ENCODE data around the gene NME4. TPM values are rescaled to one million over a fixed set of nuclear protein-coding genes. Genes with fewer than 3 reads are reported as not detected.

The NME4 gene
- total RNA-seq, 2 experiments from 2014 or later: 86.7 to 87.0 TPM

DNA sequence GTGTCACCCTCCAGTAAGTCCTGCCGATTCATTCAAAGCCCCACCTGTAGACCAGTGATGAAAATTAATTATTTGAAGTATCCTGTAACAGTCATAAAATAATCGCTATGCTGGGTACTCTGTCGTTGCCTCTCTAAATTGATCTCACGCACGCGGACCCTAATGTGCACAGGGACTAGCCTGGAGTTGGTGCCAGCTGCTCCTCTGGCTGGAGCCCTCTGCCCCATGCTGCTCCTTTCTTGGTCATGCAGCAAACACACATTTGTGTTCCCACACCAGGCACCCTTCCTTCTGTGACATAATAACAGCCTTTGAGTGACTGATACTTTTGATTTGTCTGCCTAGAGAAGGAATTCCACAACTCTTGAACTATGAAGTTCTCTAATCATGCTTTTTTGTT lies 44.4 kb downstream of the NME4 start:
- Mint-ChIP-seq H3K9me3 (no peaks in the 10 kb centered on the region), H3K27me3 (ENCODE audit: low read depth) (no peaks in the 10 kb centered on the region), H3K4me1 (ENCODE audit: low read depth) (no peaks in the 10 kb centered on the region), H3K4me3 (no peak overlapping the region), H3K27ac (no peak overlapping the region), H3K36me3 (ENCODE audit: low read depth) (no peaks in the 10 kb centered on the region)
- no peak for DNase-seq
- CTCF ChIA-PET: no interaction called here
- intact Hi-C loops (cut with micrococcal nuclease): no loop called here

DNA sequence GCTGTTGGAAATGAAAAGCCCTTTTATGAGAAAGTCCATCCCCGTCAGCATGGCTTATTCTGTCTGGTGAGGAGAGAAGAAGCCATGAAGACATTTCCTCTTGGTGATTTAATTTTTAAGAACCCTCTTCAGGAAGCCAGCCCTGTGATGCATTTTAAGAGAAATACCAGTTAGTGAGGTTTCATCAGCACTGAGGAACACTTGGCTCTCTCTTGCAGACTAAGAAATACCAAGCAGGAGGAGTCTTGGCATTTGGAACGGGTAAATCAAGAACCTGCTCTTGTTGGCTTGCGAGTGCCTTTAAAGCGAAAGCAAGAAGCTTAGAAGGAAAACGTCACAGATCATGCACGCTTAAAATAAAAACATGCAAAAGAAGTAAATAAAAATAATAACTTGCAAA lies 46.0 kb downstream of the NME4 start:
- Mint-ChIP-seq H3K27me3 (ENCODE audit: low read depth) (no peaks in the 10 kb centered on the region), H3K27ac (no peak overlapping the region), H3K4me3 (no peak overlapping the region), H3K4me1 (ENCODE audit: low read depth) (no peaks in the 10 kb centered on the region), H3K9me3 (no peaks in the 10 kb centered on the region), H3K36me3 (ENCODE audit: low read depth) (no peaks in the 10 kb centered on the region)
- no peak for DNase-seq
- intact Hi-C loops (cut with micrococcal nuclease): no loop called here
- CTCF ChIA-PET: interaction anchor here (1.0 kb wide), 1 partner anchor 47 kb away, joined by 3 read pairs; no protein-coding TSS in a partner anchor

DNA sequence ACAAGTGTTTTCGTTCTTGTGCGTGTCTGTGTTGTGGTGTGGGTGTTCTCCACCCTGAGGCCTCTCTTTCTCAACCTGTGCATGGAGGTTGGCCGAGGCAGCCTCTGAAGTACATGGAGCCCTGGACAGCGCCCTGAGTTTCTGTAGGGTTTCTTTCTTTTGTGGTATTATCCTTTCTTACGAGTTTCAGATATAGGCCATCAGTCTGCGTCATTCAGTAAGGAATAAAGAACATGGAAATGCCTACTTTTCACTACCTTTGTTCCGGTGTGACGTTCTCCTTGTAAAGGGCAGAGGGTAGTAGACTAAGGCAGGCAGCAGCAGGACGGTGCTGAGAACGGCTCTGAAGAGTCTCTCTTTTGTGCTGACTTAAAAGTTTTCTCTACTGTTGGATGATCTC lies 47.0 kb downstream of the NME4 start:
- CTCF ChIA-PET: no interaction called here
- intact Hi-C loops (cut with micrococcal nuclease): no loop called here
- H3K9me3 Mint-ChIP-seq: no peaks in the 10 kb centered on the region
- no peaks in the 10 kb centered on the region for H3K36me3 Mint-ChIP-seq (ENCODE audit: low read depth)
- H3K27ac Mint-ChIP-seq: no peak overlapping the region
- H3K4me1 Mint-ChIP-seq (ENCODE audit: low read depth): no peaks in the 10 kb centered on the region
- no peak overlapping the region for H3K4me3 Mint-ChIP-seq
- H3K27me3 Mint-ChIP-seq (ENCODE audit: low read depth): no peaks in the 10 kb centered on the region
- DNase-seq: no peak

DNA sequence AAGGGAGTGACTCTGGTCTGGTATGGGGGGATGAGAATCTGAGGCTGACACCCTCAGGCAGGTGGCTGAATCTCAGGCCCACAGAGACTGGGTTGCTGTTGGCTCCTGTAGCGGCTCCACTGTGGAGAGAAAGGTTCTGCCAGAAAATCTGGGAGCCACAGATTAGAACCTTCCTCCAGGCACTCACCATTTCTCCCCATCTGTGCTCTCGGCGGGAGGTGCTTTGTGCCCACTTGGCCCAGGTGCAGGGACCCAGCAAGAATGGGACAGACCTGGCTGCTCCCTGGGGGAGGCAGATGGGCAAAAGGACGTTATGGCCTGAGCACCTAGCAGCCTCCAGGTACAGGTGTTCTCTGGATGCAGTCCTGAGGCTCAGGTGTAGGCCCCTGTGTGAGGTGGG lies 48.6 kb downstream of the NME4 start:
- no peak overlapping the region for H3K27ac Mint-ChIP-seq
- intact Hi-C loops (cut with micrococcal nuclease): no loop called here
- DNase-seq: no peak

More for the DNA sequence above, 48.6 kb downstream of the NME4 start:
- H3K36me3 Mint-ChIP-seq (ENCODE audit: low read depth): no peaks in the 10 kb centered on the region
- no peaks in the 10 kb centered on the region for H3K4me1 Mint-ChIP-seq (ENCODE audit: low read depth)
- CTCF ChIA-PET: no interaction called here
- no peaks in the 10 kb centered on the region for H3K27me3 Mint-ChIP-seq (ENCODE audit: low read depth)
- H3K9me3 Mint-ChIP-seq: no peaks in the 10 kb centered on the region
- no peak overlapping the region for H3K4me3 Mint-ChIP-seq

Other genes with a start within 250 kb of the NME4 start
- not detected for gene HBZ, start 244.6 kb upstream of the NME4 start, total RNA-seq
- gene HBM, start 231.2 kb upstream of the NME4 start, total RNA-seq: not detected
- under 1 TPM in 1 of 2 experiments, not detected in 1; 0.62 TPM for gene HBA2, start 224.3 kb upstream of the NME4 start, total RNA-seq
- not detected for gene HBA1, start 220.5 kb upstream of the NME4 start, total RNA-seq
- gene HBQ1, start 216.7 kb upstream of the NME4 start, total RNA-seq: 1 to 10 TPM in 1 of 2 experiments, under 1 TPM in 1; 0.79 to 1.1 TPM
- gene LUC7L, start 167.8 kb upstream of the NME4 start, total RNA-seq: 10 to 100 TPM; 58.4 to 59.1 TPM
- gene FAM234A, start 162.4 kb upstream of the NME4 start, total RNA-seq: 10 to 100 TPM; 25.9 to 27.4 TPM
- gene RGS11, start 121.3 kb upstream of the NME4 start, total RNA-seq: under 1 TPM in 1 of 2 experiments, not detected in 1; 0.10 TPM
- gene ARHGDIG, start 116.6 kb upstream of the NME4 start, total RNA-seq: not detected
- gene PDIA2, start 114.0 kb upstream of the NME4 start, total RNA-seq: not detected
- gene AXIN1, start 44.5 kb upstream of the NME4 start, total RNA-seq: 10 to 100 TPM; 17.5 to 17.9 TPM
- 10 to 100 TPM; 68.3 to 74.0 TPM for gene MRPL28, start 26.7 kb upstream of the NME4 start, total RNA-seq
- gene PGAP6, start 15.2 kb upstream of the NME4 start, total RNA-seq: 10 to 100 TPM; 19.9 to 20.9 TPM
- gene DECR2, start 4.7 kb downstream of the NME4 start, total RNA-seq: 1 to 10 TPM; 8.9 to 9.6 TPM
- gene RAB11FIP3, start 28.4 kb downstream of the NME4 start, total RNA-seq: 10 to 100 TPM; 15.8 to 18.2 TPM
- gene CAPN15, start 130.5 kb downstream of the NME4 start, total RNA-seq: 10 to 100 TPM; 54.4 to 56.9 TPM
- gene PRR35, start 163.2 kb downstream of the NME4 start, total RNA-seq: not detected
- under 1 TPM; 0.60 to 0.67 TPM for gene NHLRC4, start 169.8 kb downstream of the NME4 start, total RNA-seq
- gene PIGQ, start 172.8 kb downstream of the NME4 start, total RNA-seq: 10 to 100 TPM; 18.6 to 19.2 TPM
- 1 to 10 TPM; 6.3 to 7.3 TPM for gene RAB40C, start 192.9 kb downstream of the NME4 start, total RNA-seq
- gene WFIKKN1, start 233.8 kb downstream of the NME4 start, total RNA-seq: under 1 TPM; 0.10 to 0.25 TPM
- 100 to 1,000 TPM; 121 to 122 TPM for gene METTL26, start 239.1 kb downstream of the NME4 start, total RNA-seq
- gene MCRIP2, start 244.6 kb downstream of the NME4 start, total RNA-seq: 10 to 100 TPM; 31.5 to 35.2 TPM

Data from activated naive CD4-positive, alpha-beta T cell treated with anti-CD3 and anti-CD28 coated beads for 36 hours (primary cell).